ENCODE results near the gene RHO.
"Not testable (repeated sequence)": the region's sequence is repeated elsewhere in the genome, so short reads cannot be mapped to it uniquely, and the experiment has no call there.

DNA sequence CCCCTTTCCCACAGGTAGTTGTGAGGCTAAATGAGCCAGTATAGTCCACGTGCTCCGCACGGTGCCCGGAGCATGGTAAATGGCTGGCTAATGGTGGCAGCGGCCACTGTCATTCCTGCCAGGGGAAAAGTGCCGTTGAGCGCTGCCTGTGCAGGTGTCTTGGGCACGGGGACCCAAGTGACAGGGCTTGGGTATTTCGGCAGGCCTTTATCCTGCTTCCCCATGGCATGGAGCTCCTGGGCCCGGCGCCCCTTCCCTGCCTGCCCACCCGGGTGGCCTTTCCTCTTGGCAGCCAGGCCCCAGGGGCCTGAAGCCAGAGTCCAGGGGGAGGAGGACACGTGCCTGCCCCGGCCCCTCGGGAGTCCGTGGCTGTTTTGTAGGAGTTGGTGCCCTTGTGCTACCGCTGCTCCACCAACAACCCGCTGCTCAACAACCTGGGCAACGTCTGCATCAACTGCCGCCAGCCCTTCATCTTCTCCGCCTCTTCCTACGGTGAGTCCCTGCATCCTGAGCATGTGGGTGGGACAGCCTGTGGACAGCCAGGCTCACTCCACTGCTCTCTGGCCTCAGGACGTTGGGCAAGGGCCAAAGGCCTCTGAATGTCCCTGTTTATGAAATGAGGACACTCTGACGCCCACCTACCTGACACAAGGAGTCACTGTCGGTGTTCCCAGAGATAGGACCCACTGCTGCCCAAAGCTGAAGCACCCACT lies 13.2 kb upstream of the RHO start:
- not testable (repeated sequence) for TF ChIP-seq POLR2A, POLR2AphosphoS5 (IDR thresholded peaks at IDR 0.05; ENCODE audit: low read depth, low read length)

All from GM12892 (cell line).